Mesenchymal stem cell (in vitro differentiated cells and primary cell): ENCODE measurements around the gene SLC25A17.

Experiments
- DNase-seq: peaks from one replicate; pipeline ENCODE4 v3.0.0-alpha.2; 2013
- H2AFZ ChIP-seq: one replicate; pipeline ENCODE4 v1.6.1; 2013; ENCODE audit warnings: low read depth, mild to moderate bottlenecking, control low read depth, inconsistent platforms, low read length, moderate library complexity
- H2AK5ac ChIP-seq: 2 replicates; pipeline ENCODE4 v1.6.1; 2013; ENCODE audit warnings: low read length, moderate library complexity, mild to moderate bottlenecking, inconsistent platforms; ENCODE audit not compliant: severe bottlenecking
- H2BK120ac ChIP-seq: one replicate; pipeline ENCODE4 v1.6.1; 2013; ENCODE audit warnings: low read depth, mild to moderate bottlenecking, inconsistent platforms, low read length, moderate library complexity
- H2BK12ac ChIP-seq, 2 experiments: one replicate each; pipeline ENCODE4 v1.6.1; 2013; ENCODE audit warnings: inconsistent platforms in 2 of 2, low read length in 2 of 2, mild to moderate bottlenecking in 2 of 2, moderate library complexity in 2 of 2, control low read depth in 1 of 2
- H2BK15ac ChIP-seq: one replicate; pipeline ENCODE4 v1.6.1; 2013; ENCODE audit warnings: mild to moderate bottlenecking, low read depth, inconsistent platforms; ENCODE audit not compliant: poor library complexity, severe bottlenecking
- H2BK5ac ChIP-seq: 2 replicates; pipeline ENCODE4 v1.6.1; 2013; ENCODE audit warnings: low read depth, mild to moderate bottlenecking, low read length, control low read depth, inconsistent platforms; ENCODE audit not compliant: poor library complexity, severe bottlenecking
- H3K14ac ChIP-seq, 2 experiments: one replicate each; pipeline ENCODE4 v1.6.1; 2013; ENCODE audit warnings: inconsistent platforms in 2 of 2, low read length in 2 of 2, control low read depth in 1 of 2, mild to moderate bottlenecking in 1 of 2, moderate library complexity in 1 of 2
- H3K18ac ChIP-seq, 2 experiments: one replicate each; pipeline ENCODE4 v1.6.1; 2013; ENCODE audit warnings: inconsistent platforms in 2 of 2, low read length in 2 of 2, control low read depth in 1 of 2, low read depth in 1 of 2, mild to moderate bottlenecking in 1 of 2
- H3K23ac ChIP-seq, 2 experiments: one replicate each; pipeline ENCODE4 v1.6.1; 2013; ENCODE audit warnings: inconsistent platforms in 2 of 2, low read length in 2 of 2, mild to moderate bottlenecking in 2 of 2, moderate library complexity in 2 of 2, control low read depth in 1 of 2
- H3K27ac ChIP-seq: 2 replicates; pipeline ENCODE4 v1.5.1; 2013; ENCODE audit warnings: mild to moderate bottlenecking, moderate library complexity, low read length, control low read depth, inconsistent platforms; ENCODE audit not compliant: poor library complexity, severe bottlenecking
- H3K27me3 ChIP-seq, 2 experiments: 2 replicates each; pipeline versions ENCODE4 v1.6.1 to v1.7.0; 2013; ENCODE audit warnings: low read length in 2 of 2, mild to moderate bottlenecking in 2 of 2, moderate library complexity in 2 of 2, control low read depth in 1 of 2, inconsistent platforms in 1 of 2; ENCODE audit not compliant: control insufficient read depth in 1 of 2, insufficient read depth in 1 of 2
- H3K36me3 ChIP-seq, 2 experiments: 2 replicates each; pipeline versions ENCODE4 v1.6.1 to v1.7.0; 2013; ENCODE audit warnings: low read length in 2 of 2, control low read depth in 1 of 2, inconsistent platforms in 1 of 2, low read depth in 1 of 2, mild to moderate bottlenecking in 1 of 2; ENCODE audit not compliant: insufficient read depth in 2 of 2, control insufficient read depth in 1 of 2
- H3K4ac ChIP-seq, 2 experiments: one replicate each; pipeline ENCODE4 v1.6.1; 2013; ENCODE audit warnings: inconsistent platforms in 2 of 2, low read length in 2 of 2, mild to moderate bottlenecking in 2 of 2, moderate library complexity in 2 of 2, control low read depth in 1 of 2, low read depth in 1 of 2
- H3K4me1 ChIP-seq: 2 replicates; pipeline ENCODE4 v1.6.1; 2013; ENCODE audit warnings: low read depth, low read length, control low read depth; ENCODE audit not compliant: control insufficient read depth, insufficient read depth
- H3K4me2 ChIP-seq: 2 replicates; pipeline ENCODE4 v1.6.1; 2013; ENCODE audit warnings: low read length, mild to moderate bottlenecking, inconsistent platforms; ENCODE audit not compliant: poor library complexity, severe bottlenecking
- H3K4me3 ChIP-seq, 2 experiments: 2 replicates each; pipeline versions ENCODE4 v1.5.1 to v1.7.0; 2013; ENCODE audit warnings: low read length in 2 of 2, mild to moderate bottlenecking in 2 of 2, control low read depth in 1 of 2, low read depth in 1 of 2; ENCODE audit not compliant: insufficient read depth in 1 of 2
- H3K79me1 ChIP-seq: replicated peaks from 2 replicates; pipeline ENCODE4 v1.6.1; 2013; ENCODE audit warnings: mild to moderate bottlenecking, control low read depth, low read length, inconsistent platforms; ENCODE audit not compliant: poor library complexity, severe bottlenecking
- H3K9ac ChIP-seq: 2 replicates; pipeline ENCODE4 v1.7.0; 2013; ENCODE audit warnings: mild to moderate bottlenecking, low read length, moderate library complexity
- H3K9me3 ChIP-seq: 2 replicates; pipeline ENCODE4 v1.7.0; 2013; ENCODE audit warnings: mild to moderate bottlenecking, low read length; ENCODE audit not compliant: control insufficient read depth
- H4K8ac ChIP-seq: one replicate; pipeline ENCODE4 v1.6.1; 2013; ENCODE audit warnings: inconsistent platforms, mild to moderate bottlenecking, low read length, moderate library complexity
- H4K91ac ChIP-seq: one replicate; pipeline ENCODE4 v1.6.1; 2013; ENCODE audit warnings: mild to moderate bottlenecking, low read length, inconsistent platforms
- WGBS: methylation state at CpG from one replicate; pipeline ENCODE4 v1.1.7; 2013; ENCODE audit warnings: mixed read lengths; 5-methylcytosine and 5-hydroxymethylcytosine counted together

SLC25A17 gene

GRCh38 chr22:40753114-40753513 lies 66.0 kb downstream of the SLC25A17 start:
- no peak overlapping the region for H3K14ac ChIP-seq
- H3K27me3 ChIP-seq: peaks cover 0 to 13% of the 10 kb centered on the region in 2 experiments
- H3K27ac ChIP-seq: no peak overlapping the region
- H2BK5ac ChIP-seq: no peak overlapping the region
- H3K4ac ChIP-seq: no peak overlapping the region
- no peak overlapping the region for H2BK15ac ChIP-seq
- H3K9me3 ChIP-seq: peaks cover 4% of the 10 kb centered on the region
- H3K23ac ChIP-seq: no peak overlapping the region
- 94% methylated on average over 11 of the region's 11 CpGs for WGBS
- DNase-seq: no peak
- no peak overlapping the region for H3K4me3 ChIP-seq
- no peak overlapping the region for H4K91ac ChIP-seq
- peaks cover 10% of the 10 kb centered on the region for H3K4me1 ChIP-seq
- H2AK5ac ChIP-seq: no peak overlapping the region
- H3K79me1 ChIP-seq: no peaks in the 10 kb centered on the region
- no peak overlapping the region for H4K8ac ChIP-seq
- H3K9ac ChIP-seq: no peak overlapping the region
- H2BK12ac ChIP-seq: no peak overlapping the region
- H3K18ac ChIP-seq: no peak overlapping the region
- no peak overlapping the region for H2AFZ ChIP-seq
- no peak overlapping the region for H2BK120ac ChIP-seq
- H3K36me3 ChIP-seq: no peaks in the 10 kb centered on the region
- no peak overlapping the region for H3K4me2 ChIP-seq

GRCh38 chr22:40751250-40751649 lies 67.9 kb downstream of the SLC25A17 start:
- Histone ChIP-seq H4K91ac (no peak overlapping the region), H2AFZ (no peak overlapping the region), H3K27me3 (peaks cover 0 to 13% of the 10 kb centered on the region in 2 experiments), H3K9ac (no peak overlapping the region), H3K79me1 (no peaks in the 10 kb centered on the region), H2AK5ac (no peak overlapping the region), H3K4me1 (peaks cover 14% of the 10 kb centered on the region), H4K8ac (no peak overlapping the region), H3K27ac (no peak overlapping the region), H3K18ac (no peak overlapping the region), H3K23ac (no peak overlapping the region), H3K4ac (no peak overlapping the region), H3K36me3 (no peaks in the 10 kb centered on the region), H2BK5ac (no peak overlapping the region), H2BK12ac (no peak overlapping the region), H2BK120ac (no peak overlapping the region), H3K4me3 (no peak overlapping the region), H3K4me2 (no peak overlapping the region), H2BK15ac (no peak overlapping the region), H3K9me3 (peaks cover 5% of the 10 kb centered on the region), H3K14ac (no peak overlapping the region)
- DNase-seq: no peak
- WGBS: 90% methylated on average over 2 of the region's 3 CpGs

- Histone ChIP-seq H3K4me3 (no peak overlapping the region), H3K23ac (no peak overlapping the region)
These were observed 69.3 kb downstream of the SLC25A17 start for GRCh38 chr22:40749829-40750228.

GRCh38 chr22:40748388-40749355 lies 70.5 kb downstream of the SLC25A17 start:
- Histone ChIP-seq H2BK120ac (no peak overlapping the region), H3K9me3 (peaks cover 5% of the 10 kb centered on the region), H3K4me1 (peaks cover 14% of the 10 kb centered on the region), H4K8ac (no peak overlapping the region), H2BK5ac (no peak overlapping the region), H3K4me2 (no peak overlapping the region), H3K79me1 (no peaks in the 10 kb centered on the region), H2BK15ac (no peak overlapping the region), H3K18ac (no peak overlapping the region), H3K36me3 (no peaks in the 10 kb centered on the region), H2BK12ac (no peak overlapping the region), H2AK5ac (no peak overlapping the region), H3K4ac (no peak overlapping the region), H3K14ac (no peak overlapping the region), H3K27me3 (peaks cover 0 to 11% of the 10 kb centered on the region in 2 experiments), H4K91ac (peak overlapping the region; percentile 62), H3K27ac (no peak overlapping the region), H3K4me3 (no peak overlapping the region), H3K9ac (no peak overlapping the region), H3K23ac (no peak overlapping the region), H2AFZ (no peak overlapping the region)
- 79% methylated on average over 17 of the region's 19 CpGs for WGBS
- no peak for DNase-seq

More at GRCh38 chr22:40749829-40750228, 69.3 kb downstream of the SLC25A17 start:
- no peak overlapping the region for H2AK5ac ChIP-seq
- no peak overlapping the region for H2BK12ac ChIP-seq
- no peak overlapping the region for H3K9ac ChIP-seq
- no peak overlapping the region for H4K8ac ChIP-seq
- peaks cover 5% of the 10 kb centered on the region for H3K9me3 ChIP-seq
- H2BK15ac ChIP-seq: no peak overlapping the region
- H3K4me2 ChIP-seq: no peak overlapping the region
- no peak overlapping the region for H4K91ac ChIP-seq
- H3K4me1 ChIP-seq: peaks cover 14% of the 10 kb centered on the region
- H3K18ac ChIP-seq: no peak overlapping the region
- H3K14ac ChIP-seq: no peak overlapping the region
- H3K27ac ChIP-seq: no peak overlapping the region
- no peaks in the 10 kb centered on the region for H3K36me3 ChIP-seq
- peaks cover 0 to 13% of the 10 kb centered on the region in 2 experiments for H3K27me3 ChIP-seq
- no peak overlapping the region for H2BK120ac ChIP-seq
- H2BK5ac ChIP-seq: no peak overlapping the region
- no peak overlapping the region for H3K4ac ChIP-seq
- H2AFZ ChIP-seq: no peak overlapping the region
- no peak for DNase-seq
- no peaks in the 10 kb centered on the region for H3K79me1 ChIP-seq
